HG02759 (cell line): ENCODE results near the gene KRT6C.

Experiments used
- ATAC-seq: cut with Tn5 transposase; IDR thresholded peaks from one replicate; pipeline ENCODE4 v1.9.1; 2021; ENCODE audit warnings: mild to moderate bottlenecking, moderate library complexity; ENCODE audit not compliant: unreplicated experiment

The KRT6C gene

DNA sequence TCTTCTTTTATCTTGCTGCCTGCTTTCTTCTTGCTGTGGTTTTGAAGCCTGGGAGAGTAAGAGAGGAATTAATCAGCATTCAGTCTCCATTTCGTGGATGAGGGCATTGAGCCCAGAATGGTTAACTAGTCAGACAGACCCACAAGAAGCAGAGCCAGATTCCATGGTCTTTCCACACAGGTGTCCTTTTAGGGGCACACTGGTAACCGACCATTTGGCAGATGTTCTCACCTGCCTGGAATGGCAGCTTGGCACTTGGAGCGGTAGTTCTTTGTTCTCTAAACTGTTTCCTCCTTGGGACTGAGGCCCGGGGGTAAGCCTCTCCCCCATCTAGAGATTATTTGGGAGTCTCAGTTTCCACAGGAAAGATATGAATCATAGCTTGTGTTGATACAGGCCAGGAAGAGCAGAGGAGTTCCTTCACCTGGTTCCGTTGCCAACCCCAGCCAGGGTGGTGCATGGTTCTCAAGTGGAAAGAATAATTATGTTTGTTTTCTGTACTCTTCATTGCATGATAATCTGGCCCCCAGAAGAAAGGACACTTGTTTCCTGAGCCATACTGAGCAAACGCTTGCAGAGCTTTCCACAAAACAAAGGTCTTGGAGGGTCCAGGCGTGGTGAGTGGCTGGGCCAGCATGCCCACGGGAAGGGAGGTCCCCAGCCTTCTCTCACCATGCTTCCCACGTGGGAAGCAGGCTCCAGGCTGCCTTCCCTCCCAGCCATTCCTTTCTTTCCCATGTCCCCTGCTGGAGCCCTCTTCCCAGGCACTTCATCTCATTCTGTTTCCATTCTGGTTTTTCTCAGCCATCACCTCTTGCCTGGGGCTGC lies 37.4 kb downstream of the KRT6C start:
- no peak for ATAC-seq

DNA sequence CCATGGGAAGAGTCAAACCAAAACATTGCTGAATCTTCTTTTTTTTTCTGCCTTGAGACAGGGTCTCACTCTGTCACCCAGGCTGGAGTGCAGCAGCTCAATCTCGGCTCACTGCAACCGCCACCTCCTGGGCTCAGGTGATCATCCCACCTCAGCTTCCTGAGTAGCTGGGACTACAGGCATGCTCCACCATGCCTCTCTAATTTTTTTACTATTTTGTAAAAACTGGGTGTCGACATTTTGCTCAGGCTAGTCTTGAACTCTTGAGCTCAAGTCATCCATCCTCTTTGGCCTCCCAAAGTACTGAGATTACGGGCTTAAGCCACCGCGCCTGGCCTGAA lies 38.0 kb downstream of the KRT6C start:
- ATAC-seq = no peak

DNA sequence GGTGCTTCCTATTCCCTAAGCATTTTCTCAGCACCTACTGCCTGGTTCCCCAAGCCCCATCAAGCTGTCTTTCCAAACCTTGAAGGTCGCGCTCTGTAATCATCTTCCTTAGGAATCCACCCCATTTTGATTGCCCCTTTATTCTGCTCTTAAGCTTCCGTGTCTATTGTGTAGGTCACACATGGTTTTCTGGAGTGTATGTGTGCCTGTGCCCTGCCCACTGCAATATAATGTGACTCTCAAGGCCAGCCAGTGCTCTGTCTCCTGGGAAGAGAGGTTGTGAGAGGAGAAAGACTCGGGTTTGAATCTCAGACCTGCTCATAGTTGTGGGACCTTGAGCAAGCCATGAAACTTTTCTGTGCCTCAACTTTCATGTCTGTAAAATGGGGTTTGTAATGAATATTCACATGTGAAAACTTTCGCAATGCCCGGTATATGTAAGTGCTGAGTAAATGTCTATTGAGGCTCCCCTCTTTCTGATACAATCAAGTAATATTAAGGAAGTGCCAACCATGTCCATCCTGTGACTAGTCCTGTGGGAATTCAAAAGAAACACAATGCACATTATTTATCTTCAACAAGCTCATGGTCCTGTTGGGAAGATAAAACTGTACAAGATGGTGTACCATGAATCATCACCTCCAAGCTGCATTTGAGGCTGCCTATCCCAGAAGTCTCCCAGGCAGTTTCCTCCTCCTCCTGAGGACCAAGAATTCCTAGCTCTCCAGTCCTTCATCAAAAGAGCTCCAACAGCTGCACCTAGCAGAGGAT lies 38.7 kb downstream of the KRT6C start:
- no peak for ATAC-seq

DNA sequence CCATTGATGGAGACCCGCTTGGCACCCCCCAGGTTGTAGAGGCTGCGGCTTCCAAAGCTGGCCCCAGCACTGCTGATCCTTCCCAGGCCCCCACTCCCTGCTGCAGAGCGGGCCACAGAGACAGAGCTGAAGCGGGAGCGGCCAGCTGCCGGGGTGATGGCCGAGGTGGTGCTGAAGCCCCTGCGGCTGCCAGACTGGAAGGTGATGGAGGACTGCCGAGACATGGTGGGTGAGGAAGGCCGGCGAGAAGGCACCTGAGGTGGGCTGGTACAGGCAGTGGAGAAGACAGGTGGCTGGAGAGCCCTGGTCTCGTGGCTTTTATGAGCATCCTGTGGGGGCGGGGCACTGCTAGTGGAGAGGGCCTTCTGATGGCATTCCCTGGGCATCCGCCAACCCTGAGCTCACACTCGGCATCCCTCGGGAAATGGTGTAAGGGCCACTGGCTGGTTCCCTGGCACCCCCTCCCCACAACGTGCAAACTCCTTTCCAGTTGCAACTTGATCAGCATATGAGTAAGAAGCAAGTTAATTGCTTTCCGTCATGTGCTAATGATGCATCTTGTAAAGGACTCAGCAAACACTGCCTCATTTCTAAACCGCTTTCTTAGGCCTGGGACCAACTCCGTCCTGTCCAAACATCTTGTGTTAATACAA lies 39.4 kb downstream of the KRT6C start, which contains the start of gene KRT75:
KRT75 (minus strand) TSS at position 291 of the 653 bp plus-strand sequence; CDS start at position 224, 67 bp downstream.
- no peak for ATAC-seq

DNA sequence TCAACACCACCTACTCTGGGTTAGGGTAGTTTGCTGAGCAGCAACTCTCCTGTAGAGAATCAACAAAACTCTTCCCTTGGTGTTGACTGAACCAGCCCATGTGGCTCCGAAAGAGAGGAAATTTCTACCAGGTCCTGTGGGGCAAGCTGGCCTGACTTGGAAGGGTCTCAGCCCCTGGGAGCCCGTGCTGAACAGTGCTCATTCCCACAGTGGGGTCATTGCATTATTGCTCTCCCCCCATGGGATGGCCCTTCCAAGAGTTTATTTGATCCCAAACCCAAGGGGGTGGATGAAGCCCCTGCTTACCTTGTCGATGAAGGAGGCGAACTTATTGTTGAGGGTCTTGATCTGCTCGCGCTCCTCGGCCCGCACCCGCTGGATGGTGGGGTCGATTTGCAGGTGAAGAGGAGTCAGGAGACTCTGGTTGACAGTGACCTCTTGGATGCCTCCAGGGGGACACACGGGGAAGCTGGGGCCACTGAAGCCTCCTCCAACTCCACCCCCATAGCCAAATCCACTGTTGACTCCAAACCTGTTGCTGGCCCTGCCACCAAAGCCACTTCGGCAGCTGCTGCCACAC lies 40.0 kb downstream of the KRT6C start:
- ATAC-seq = no peak

DNA sequence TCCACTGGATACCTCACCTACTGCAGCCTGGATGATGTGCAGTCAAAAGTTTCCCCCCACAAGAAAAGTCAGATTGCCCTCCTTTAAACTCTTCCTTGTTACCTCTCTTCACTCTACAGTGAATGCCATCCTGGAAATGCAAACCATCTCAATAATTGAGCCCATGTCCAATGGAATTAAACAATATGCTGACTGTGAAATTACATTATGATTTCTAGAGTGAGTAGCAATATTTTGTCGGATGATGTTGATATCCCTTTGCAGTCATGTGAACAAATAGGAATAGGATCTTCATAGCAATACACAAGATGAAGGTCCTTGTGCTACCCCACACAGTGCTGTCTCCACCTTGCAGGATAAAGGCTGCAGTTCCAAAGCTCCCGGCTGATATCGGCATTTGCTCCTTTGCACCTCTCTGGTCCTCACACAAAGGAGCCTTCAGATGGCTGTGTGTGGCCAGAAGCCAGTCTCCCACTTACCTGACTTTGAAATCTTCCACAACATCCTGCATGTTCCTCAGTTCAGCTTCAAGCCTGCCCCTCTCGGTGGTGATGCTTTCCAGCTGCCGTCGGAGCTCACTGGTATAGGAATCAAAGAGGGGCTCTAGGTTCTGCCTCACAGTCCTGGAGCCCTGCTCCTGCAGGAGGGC lies 40.9 kb downstream of the KRT6C start:
- ATAC-seq = no peak

DNA sequence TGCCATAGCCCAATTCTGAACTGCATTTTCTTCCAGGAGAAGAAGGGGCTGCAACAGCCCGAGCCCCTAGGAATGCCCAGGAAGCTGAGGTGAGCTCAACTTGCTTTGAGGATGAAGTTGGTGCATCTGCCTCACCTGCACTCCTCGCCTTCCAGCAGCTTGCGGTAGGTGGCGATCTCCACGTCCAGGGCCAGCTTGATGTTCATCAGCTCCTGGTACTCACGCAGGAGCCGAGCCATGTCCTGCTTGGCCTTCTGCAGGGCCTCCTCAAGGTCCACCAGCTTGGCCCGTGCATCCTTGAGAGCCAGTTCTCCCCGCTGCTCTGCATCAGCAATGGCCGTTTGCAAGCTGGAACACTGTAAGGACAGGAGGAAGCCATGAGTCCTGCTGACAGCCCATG lies 45.5 kb downstream of the KRT6C start:
- no peak for ATAC-seq

DNA sequence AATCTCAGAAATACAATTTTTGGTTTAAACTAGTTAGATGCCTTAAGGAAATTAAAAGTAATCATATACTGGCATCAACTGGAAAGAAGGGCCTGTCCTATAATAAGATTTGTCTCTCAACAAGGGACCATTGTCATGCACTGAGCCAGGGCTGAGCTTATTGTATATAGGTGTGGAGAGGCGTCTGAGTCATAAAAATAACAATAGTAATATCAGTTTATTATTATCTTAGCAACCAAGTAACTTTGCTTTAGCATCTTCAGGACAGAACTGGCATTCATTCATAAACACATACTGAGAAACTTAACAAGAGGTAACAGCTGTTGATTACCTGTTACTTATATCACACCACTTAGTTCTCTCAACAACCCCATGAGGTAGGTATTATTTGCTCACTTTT lies 46.5 kb downstream of the KRT6C start:
- no peak for ATAC-seq

DNA sequence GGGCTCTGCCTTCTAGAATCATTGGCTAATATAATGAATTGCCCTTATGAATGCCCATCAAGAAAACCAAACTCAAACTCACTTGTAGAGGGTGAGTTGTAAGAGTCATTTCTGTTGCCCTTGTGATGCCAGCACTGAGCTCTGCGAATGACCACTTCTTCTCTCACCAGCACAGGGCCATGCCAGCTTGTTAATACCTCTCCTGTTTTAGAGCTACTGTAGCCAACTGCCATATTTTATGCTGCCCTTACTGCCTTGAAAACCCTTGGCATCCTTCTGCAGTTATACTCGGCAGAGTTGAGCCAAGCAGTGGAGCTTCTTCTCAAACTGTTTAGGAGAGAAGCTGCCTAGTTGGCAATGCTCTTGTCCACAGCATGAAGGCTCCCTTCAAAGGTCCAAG lies 47.6 kb downstream of the KRT6C start:
- no peak for ATAC-seq

DNA sequence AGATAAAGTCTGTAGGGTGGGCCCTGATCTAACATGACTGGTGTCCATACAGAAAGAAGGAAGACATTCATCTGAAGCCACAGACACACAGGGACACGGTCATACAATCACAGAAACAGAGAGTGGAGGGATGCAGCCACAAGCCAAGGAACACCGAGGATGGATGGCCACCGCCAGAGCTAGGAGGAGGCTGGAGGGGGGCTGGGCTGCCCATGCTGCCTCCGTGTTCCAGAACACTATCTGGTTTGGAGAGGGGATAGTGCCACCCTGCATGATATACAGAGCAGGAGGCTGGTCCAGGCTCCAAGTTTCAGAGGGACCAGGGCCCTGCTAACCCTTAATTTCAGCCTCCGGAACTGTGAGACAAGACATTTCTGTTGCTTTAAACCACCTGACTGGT lies 48.1 kb downstream of the KRT6C start:
- no peak for ATAC-seq

DNA sequence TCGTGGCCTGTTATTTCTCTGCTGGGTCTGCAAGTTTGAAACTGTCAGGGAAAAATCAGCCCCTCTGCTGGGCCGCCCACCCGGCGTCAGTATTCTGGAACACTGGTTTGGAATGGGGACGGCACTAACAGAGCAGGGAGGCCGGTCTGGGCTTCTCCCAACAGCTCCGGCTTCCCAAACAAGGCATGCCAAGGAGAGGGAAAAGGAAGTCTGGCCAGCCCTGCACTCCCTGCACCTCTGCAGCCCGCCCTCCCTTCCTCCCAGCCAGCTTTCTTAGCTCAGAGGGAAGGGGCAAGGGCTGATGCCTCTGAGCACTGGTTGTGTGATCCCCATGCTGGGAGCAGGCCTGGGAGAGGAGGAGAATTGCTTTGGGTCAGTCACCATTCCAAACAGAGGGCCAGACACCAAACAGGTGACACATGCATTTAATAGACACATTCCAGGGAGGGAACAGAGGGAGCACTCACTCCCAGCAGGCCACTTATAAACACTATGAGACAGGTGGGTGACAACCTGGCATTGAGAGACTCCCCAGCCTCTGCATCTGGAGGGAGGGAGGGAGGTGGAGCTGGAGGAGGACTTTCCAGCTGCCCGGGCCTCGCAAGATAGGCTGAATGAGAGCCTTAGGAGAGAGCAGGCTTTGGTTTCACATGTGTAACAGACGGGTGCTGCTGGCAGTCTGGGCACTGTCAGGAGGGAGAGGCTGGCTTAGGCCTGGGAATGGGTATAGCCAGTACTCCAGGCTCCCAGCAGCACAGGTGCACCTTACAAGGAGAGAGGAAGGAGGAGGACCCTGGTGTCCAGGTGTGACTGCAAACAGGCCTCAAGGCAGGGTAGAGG lies 49.7 kb downstream of the KRT6C start:
- no peak for ATAC-seq

DNA sequence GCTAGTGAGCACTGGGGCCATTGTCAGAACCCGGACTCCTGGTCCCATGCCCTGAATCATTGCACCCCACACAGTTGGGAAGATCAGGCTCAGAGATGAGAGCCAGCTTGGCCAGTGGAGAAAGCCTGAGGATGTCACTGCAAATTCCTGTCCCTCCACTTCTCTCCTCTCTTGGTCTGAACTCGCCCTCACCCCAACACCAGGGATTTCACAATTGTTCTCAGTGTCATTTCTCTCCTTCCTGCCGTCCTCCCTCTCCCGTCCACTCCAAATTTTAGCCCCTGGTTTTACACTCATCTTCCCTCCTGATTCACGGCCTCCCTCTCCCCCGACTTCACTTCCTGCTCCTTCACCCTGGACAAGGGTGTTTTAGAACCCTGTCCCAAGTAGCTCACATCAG lies 50.6 kb downstream of the KRT6C start:
- ATAC-seq = no peak

DNA sequence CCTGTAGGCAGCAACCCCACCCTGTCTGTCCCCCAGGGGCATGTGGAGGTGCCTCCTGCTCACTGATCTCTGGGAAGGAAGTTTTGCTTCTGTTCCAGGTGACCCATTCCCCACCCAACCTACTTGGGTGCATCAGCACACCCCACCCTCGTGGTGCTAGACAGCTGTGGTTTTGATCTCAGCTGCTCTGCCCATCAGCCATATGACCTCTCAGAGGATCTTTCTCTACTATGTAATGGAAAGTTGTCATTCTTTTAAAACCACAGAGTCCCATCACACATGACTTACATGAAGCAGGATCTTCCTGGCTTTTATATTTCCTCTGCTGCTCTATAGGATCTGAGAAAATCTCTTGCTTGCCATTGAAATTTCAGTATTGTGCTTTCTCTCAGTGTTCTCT lies 53.9 kb downstream of the KRT6C start:
- ATAC-seq = no peak

DNA sequence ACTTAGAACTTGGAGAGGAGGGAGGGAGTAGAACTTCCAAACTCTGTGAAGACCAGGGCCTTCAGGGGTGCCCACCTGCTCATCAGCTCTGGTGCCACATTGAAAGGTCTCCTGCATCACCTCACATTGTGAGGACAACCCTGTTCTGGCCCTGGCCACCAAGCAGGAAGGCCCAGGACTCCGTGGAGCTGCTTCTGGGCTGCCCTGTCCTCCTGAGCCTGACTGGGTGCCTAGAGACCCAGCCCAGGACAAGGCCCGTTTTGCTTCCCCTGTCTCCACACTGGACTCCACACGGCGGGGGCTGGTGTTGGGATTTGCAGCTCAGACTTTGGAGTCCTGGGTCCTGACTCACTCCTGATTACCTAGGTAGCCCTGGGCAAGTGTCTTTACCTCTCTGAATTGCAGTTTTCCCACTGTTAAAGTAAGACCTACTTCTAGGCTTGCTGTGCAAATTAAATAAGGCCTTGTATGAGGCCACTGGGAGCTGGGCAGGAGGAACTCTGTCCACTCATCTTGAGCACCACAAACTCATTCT lies 55.0 kb downstream of the KRT6C start:
- no peak for ATAC-seq
